Endothelial cell of umbilical vein (primary cell): ENCODE results near the gene TRIM16. TPM values are rescaled to one million over a fixed set of nuclear protein-coding genes. Genes with fewer than 3 reads are reported as not detected.
"Not testable (repeated sequence)": the region's sequence is repeated elsewhere in the genome, so short reads cannot be mapped to it uniquely, and the experiment has no call there.

Experiments used
- BruUV-seq: library from RNA; stranded (reverse); fragments of 400-500 nt; replicated peaks from 2 replicates; lab custom pipeline; 2021; lab: Mats Ljungman, UMichigan
- CTCF ChIA-PET: fragments of 300-600, 350-600 bp; sonication (Branson Sonifier 250); formaldehyde crosslinking; loops from one replicate; lab custom pipeline; 2021; ENCODE audit warnings: antibody characterized with exemption, inconsistent platforms; lab: Charles Lee
- POLR2A ChIA-PET: fragments of 300-600, 350-600 bp; sonication (Branson Sonifier 250); formaldehyde crosslinking; loops from one replicate; lab custom pipeline; 2021; ENCODE audit warnings: antibody characterized with exemption, inconsistent platforms; lab: Charles Lee
- DNase-seq: peaks from one replicate; pipeline ENCODE4 v3.0.0-alpha.2; 2011; ENCODE audit warnings: low read depth, low spot score
- FAIRE-seq: peaks from 2 replicates; lab custom pipeline; 2011; peaks lifted over from hg19 to GRCh38; lab: Jason Lieb, UNC
- H2AFZ ChIP-seq: 2 replicates; pipeline ENCODE4 v1.6.0; 2012; ENCODE audit warnings: low read depth, low read length, control low read depth, inconsistent platforms
- H3K27ac ChIP-seq: 2 replicates; pipeline ENCODE4 v1.5.1; 2011; ENCODE audit warnings: low read depth, mild to moderate bottlenecking, control low read depth, low read length, moderate library complexity; ENCODE audit not compliant: insufficient read depth
- H3K27me3 ChIP-seq, 2 experiments: 2 replicates each; pipeline versions ENCODE4 v1.6.0 to v1.6.1; 2011; ENCODE audit warnings: low read length in 2 of 2, mixed read lengths in 1 of 2; ENCODE audit not compliant: control insufficient read depth in 2 of 2, insufficient read depth in 2 of 2
- H3K36me3 ChIP-seq, 2 experiments: 2 replicates in 1 of 2; 3 replicates in 1 of 2; pipeline ENCODE4 v1.5.1; 2011; ENCODE audit warnings: low read length in 2 of 2, mild to moderate bottlenecking in 1 of 2, moderate library complexity in 1 of 2; ENCODE audit not compliant: control insufficient read depth in 2 of 2, insufficient read depth in 2 of 2; ENCODE audit errors: extremely low read depth in 1 of 2
- H3K4me1 ChIP-seq: 3 replicates; pipeline ENCODE4 v1.5.1; 2011; ENCODE audit warnings: mild to moderate bottlenecking, low read length; ENCODE audit not compliant: control insufficient read depth, insufficient read depth; ENCODE audit errors: extremely low read depth
- H3K4me2 ChIP-seq: 2 replicates; pipeline ENCODE4 v1.6.1; 2011; ENCODE audit warnings: low read length, control low read depth, mixed read lengths; ENCODE audit not compliant: insufficient read depth
- H3K4me3 ChIP-seq, 3 experiments: fragments of 200-600 bp in 1 of 3; sonication (generic), shearing (Covaris generic) in 1 of 3; replicated peaks in 1 of 3; 2 replicates each; pipeline ENCODE4 v1.5.1; 2011 to 2016; ENCODE audit warnings: control low read depth in 3 of 3, low read length in 3 of 3, mild to moderate bottlenecking in 2 of 3, inconsistent platforms in 1 of 3, low read depth in 1 of 3, moderate library complexity in 1 of 3; ENCODE audit not compliant: insufficient read depth in 1 of 3
- H3K79me2 ChIP-seq: 2 replicates; pipeline ENCODE4 v1.6.0; 2012; ENCODE audit warnings: low read length, inconsistent platforms; ENCODE audit not compliant: control insufficient read depth, insufficient read depth
- H3K9ac ChIP-seq: replicated peaks from 2 replicates; pipeline ENCODE3; 2011; ENCODE audit warnings: low read length, control low read depth; ENCODE audit not compliant: insufficient read depth; ENCODE audit errors: extremely low read depth
- H3K9me1 ChIP-seq: replicated peaks from 3 replicates; pipeline ENCODE4 v1.6.0; 2011; ENCODE audit warnings: mild to moderate bottlenecking, low read length; ENCODE audit not compliant: control insufficient read depth, insufficient read depth; ENCODE audit errors: extremely low read depth
- H3K9me3 ChIP-seq: replicated peaks from 2 replicates; pipeline ENCODE4 v1.5.1; 2012; ENCODE audit warnings: low read length, inconsistent platforms; ENCODE audit not compliant: control insufficient read depth, insufficient read depth
- H4K20me1 ChIP-seq: replicated peaks from 2 replicates; pipeline ENCODE3; 2011; ENCODE audit warnings: mild to moderate bottlenecking, low read length; ENCODE audit not compliant: control insufficient read depth, insufficient read depth; ENCODE audit errors: extremely low read depth
- CTCF ChIP-seq, 2 donors: IDR thresholded peaks; 1 replicate in 1 of 2; 2 replicates in 1 of 2; pipeline ENCODE4 v1.5.1; 2011; ENCODE audit warnings: low read length in 2 of 2, mild to moderate bottlenecking in 2 of 2, moderate library complexity in 2 of 2, control low read depth in 1 of 2, inconsistent platforms in 1 of 2, low read depth in 1 of 2; ENCODE audit not compliant: insufficient read depth in 1 of 2; ENCODE audit errors: extremely low read depth in 1 of 2
- EZH2 ChIP-seq: IDR thresholded peaks from 2 replicates; pipeline ENCODE4 v1.6.1; 2012; ENCODE audit warnings: borderline replicate concordance, low read depth, mild to moderate bottlenecking, moderate library complexity, low read length, inconsistent platforms; ENCODE audit not compliant: severe bottlenecking
- FOS ChIP-seq: IDR thresholded peaks from 2 replicates; pipeline ENCODE4 v1.6.1; 2011; ENCODE audit warnings: mild to moderate bottlenecking, low read length, moderate library complexity, borderline replicate concordance; ENCODE audit not compliant: insufficient read depth
- GATA2 ChIP-seq: IDR thresholded peaks from 2 replicates; pipeline ENCODE4 v1.7.0; 2011; ENCODE audit warnings: low read depth, mild to moderate bottlenecking, moderate library complexity, mixed read lengths, low read length; ENCODE audit not compliant: insufficient read length, insufficient read depth
- JUN ChIP-seq: IDR thresholded peaks from 2 replicates; pipeline ENCODE4 v1.6.1; 2011; ENCODE audit warnings: borderline replicate concordance, low read depth; ENCODE audit not compliant: insufficient read length, insufficient read depth
- MAX ChIP-seq: IDR thresholded peaks from 2 replicates; pipeline ENCODE4 v1.6.1; 2011; ENCODE audit not compliant: insufficient read depth, insufficient read length
- MYC ChIP-seq: IDR thresholded peaks from one replicate; pipeline ENCODE4 v1.6.1; 2011; ENCODE audit warnings: mild to moderate bottlenecking, low read depth, low read length
- POLR2A ChIP-seq: IDR thresholded peaks from 2 replicates; pipeline ENCODE4 v1.6.1; 2012; ENCODE audit warnings: low read depth, mild to moderate bottlenecking, control low read depth, low read length
- POLR2AphosphoS5 ChIP-seq: IDR thresholded peaks from 2 replicates; pipeline ENCODE4 v1.6.1; 2012; ENCODE audit warnings: low read depth, mild to moderate bottlenecking, control low read depth, low read length, moderate library complexity; ENCODE audit not compliant: insufficient read depth
- dilution Hi-C: fragments of 300-500 bp; cut with MboI; formaldehyde crosslinking; loops from one replicate; pipeline ENCODE4 v1.15.0; 2019; ENCODE audit warnings: low sequenced_read_pairs; ENCODE audit not compliant: extremely low pct_ligation_motif_present
- intact Hi-C: fragments of 100-400 bp; cut with micrococcal nuclease; formaldehyde crosslinking; loops from one replicate; pipeline ENCODE4 v1.10.0; 2022
- polyA plus RNA-seq, 4 experiments: library from polyadenylated mRNA; depleted of rRNA in 3 of 4; stranded (reverse) in 3 of 4; unstranded in 1 of 4; fragments of >200 nt; gene quantifications; 2 replicates each; pipeline versions ENCODE4 v1.2.1 to v1.2.3, GENCODE V29; 2011 to 2012; ENCODE audit warnings: missing spikeins in 1 of 4
- total RNA-seq: library from RNA; stranded (reverse); gene quantifications from 2 replicates; pipeline ENCODE4 v1.2.3, GENCODE V29; 2021

Gene TRIM16
- total and polyA plus RNA-seq, 2 donors (not counting 3 experiments of a cell fraction or from before 2014, with no cell fraction given) = 41.7 to 50.3 TPM

GRCh38 chr17:15648386-15648785, 35.7 kb downstream of the TRIM16 start:
- Histone ChIP-seq H3K4me2 (no peak overlapping the region), H3K4me3 (no peak overlapping the region), H3K27me3 (no peaks in the 10 kb centered on the region), H3K9ac (no peak overlapping the region), H3K9me3 (no peaks in the 10 kb centered on the region), H2AFZ (no peak overlapping the region), H3K79me2 (peaks cover 9% of the 10 kb centered on the region), H4K20me1 (no peaks in the 10 kb centered on the region), H3K36me3 (no peaks in the 10 kb centered on the region), H3K4me1 (peaks cover 25% of the 10 kb centered on the region), H3K9me1 (no peaks in the 10 kb centered on the region), H3K27ac (no peak overlapping the region)
- intact Hi-C loops = no loop called here
- no TSS peak for BruUV-seq
- ChIA-PET POLR2A (no interaction called here), CTCF (no interaction called here)
- dilution Hi-C loops = no loop called here
- DNase-seq = no peak
- no peak for TF ChIP-seq POLR2A
- no peak for TF ChIP-seq MAX
- TF ChIP-seq JUN = no peak
- TF ChIP-seq CTCF (IDR thresholded peaks at IDR 0.05; ENCODE audit: extremely low read depth in 1 of 2, insufficient read depth in 1 of 2, low read depth in 1 of 2, low read length in 2 of 2) = no peak
- no peak for TF ChIP-seq EZH2
- TF ChIP-seq MYC = no peak
- TF ChIP-seq FOS = no peak
- TF ChIP-seq POLR2AphosphoS5 = no peak
- TF ChIP-seq GATA2 = no peak
- FAIRE-seq = no peak

GRCh38 chr17:15645942-15646312, 38.2 kb downstream of the TRIM16 start:
- POLR2A ChIA-PET = not testable (repeated sequence)
- DNase-seq = peak; percentile 31
- H3K4me2 ChIP-seq = peak overlapping the region; percentile 11

GRCh38 chr17:15645099-15645941, 38.8 kb downstream of the TRIM16 start:
- H3K27me3 ChIP-seq, H3K79me2 ChIP-seq, H3K9ac ChIP-seq, H3K36me3 ChIP-seq, H3K9me3 ChIP-seq, CTCF ChIA-PET, H3K4me3 ChIP-seq, intact Hi-C loops, POLR2A ChIA-PET, H3K9me1 ChIP-seq, BruUV-seq, dilution Hi-C loops, FAIRE-seq, H4K20me1 ChIP-seq, H2AFZ ChIP-seq: not testable (repeated sequence)
- Histone ChIP-seq H3K27ac (peak overlapping the region; percentile 51), H3K4me2 (peak overlapping the region; percentile 11), H3K4me1 (peaks cover 14% of the 10 kb centered on the region)
- peak; percentile 60 for DNase-seq

More at GRCh38 chr17:15645942-15646312, 38.2 kb downstream of the TRIM16 start:
- peaks cover 20% of the 10 kb centered on the region for H3K4me1 ChIP-seq
- CTCF ChIA-PET, H3K9me3 ChIP-seq, FAIRE-seq, dilution Hi-C loops, H3K36me3 ChIP-seq, intact Hi-C loops, H3K9me1 ChIP-seq, H3K4me3 ChIP-seq, H4K20me1 ChIP-seq, BruUV-seq, H3K9ac ChIP-seq, H3K27me3 ChIP-seq, H3K79me2 ChIP-seq, H2AFZ ChIP-seq: not testable (repeated sequence)
- H3K27ac ChIP-seq = peak overlapping the region; percentile 51
